Measurements from ENCODE around the gene APOL3.
"Not testable (repeated sequence)": the region's sequence is repeated elsewhere in the genome, so short reads cannot be mapped to it uniquely, and the experiment has no call there.

APOL3 gene, protein sequence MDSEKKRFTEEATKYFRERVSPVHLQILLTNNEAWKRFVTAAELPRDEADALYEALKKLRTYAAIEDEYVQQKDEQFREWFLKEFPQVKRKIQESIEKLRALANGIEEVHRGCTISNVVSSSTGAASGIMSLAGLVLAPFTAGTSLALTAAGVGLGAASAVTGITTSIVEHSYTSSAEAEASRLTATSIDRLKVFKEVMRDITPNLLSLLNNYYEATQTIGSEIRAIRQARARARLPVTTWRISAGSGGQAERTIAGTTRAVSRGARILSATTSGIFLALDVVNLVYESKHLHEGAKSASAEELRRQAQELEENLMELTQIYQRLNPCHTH

DNA sequence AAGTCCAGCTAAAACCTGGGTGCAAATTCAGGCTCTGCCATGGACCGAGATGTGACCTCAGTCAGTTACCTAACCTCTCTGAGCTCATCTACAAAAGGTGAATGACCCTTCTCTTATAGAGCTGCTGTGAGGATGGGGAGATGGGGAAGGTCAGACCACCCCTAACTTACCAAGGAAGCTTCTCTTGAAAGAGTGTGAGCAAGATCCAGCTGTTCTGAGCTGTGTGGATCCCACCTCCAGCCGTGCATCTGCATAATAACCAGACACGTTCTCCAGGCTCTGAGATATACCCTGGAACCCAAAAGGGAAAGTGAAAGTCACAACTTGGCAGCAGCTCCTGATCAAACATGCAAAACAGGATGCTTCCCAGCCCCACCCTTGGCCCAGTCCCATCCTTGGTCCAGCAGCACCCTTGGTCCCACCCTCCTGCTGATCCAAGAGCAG lies at the start of gene APOL3:
APOL3 (minus strand) TSS at position 257 of the 444 bp plus-strand sequence. CDS start 11,700 bp downstream, outside the sequence.
- no peak for FAIRE-seq

DNA sequence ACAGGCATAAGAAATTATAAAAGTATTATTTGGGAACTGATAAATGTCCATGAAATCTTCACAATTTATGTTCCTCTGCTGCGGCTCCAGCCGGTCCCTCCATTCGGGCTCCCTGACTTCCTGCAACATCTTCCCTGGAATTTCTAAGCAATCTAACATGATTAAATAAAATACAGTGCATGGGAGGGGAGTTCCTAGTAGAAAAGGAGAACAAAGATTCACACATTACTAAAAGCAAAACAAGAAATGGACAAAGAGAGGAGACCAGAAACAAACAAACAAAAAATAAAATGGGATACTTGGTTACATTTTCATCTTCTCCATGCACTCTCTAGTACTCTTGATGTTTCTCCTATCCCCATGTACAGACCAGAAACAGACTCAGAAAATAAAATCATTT lies 49.7 kb upstream of the APOL3 start:
- no peak for FAIRE-seq

DNA sequence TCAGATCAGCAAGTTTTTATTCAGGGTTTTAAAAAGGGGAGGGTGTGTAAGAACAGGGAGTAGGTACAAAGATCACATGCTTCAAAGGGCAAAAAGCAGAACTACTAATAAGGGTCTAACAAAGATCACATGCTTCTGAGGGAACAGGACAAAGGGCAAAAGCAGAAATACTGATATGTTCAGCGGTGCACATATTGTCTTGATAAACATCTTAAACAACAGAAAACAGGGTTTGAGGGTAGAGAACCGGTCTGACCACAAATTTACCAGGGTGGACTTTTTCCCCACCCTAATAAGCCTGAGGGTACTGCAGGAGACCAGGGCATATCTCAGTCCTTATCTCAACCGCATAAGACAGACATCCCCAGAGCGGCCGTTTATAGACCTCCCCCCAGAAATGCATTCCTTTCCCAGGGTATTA lies 48.9 kb upstream of the APOL3 start:
- not testable (repeated sequence) for FAIRE-seq

DNA sequence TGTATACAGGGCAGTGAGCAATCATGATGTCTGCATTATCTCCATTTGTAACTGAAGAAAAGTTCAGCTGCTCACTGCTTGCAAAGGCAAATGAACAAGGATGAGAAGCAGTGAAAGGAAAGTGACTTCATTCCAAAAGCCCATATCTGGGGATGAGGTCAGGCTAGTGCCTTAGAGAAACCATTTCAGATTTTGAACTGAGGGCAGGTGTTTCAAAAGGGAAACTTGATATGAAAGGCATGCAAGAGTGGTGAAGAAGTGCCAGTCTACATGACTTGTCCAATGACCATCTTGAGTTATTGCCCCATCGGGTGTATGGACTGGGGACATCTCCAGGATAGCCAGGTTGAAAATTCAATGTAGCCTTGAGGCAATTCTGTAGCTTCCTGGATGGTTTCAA lies 48.4 kb upstream of the APOL3 start:
- no peak for FAIRE-seq

DNA sequence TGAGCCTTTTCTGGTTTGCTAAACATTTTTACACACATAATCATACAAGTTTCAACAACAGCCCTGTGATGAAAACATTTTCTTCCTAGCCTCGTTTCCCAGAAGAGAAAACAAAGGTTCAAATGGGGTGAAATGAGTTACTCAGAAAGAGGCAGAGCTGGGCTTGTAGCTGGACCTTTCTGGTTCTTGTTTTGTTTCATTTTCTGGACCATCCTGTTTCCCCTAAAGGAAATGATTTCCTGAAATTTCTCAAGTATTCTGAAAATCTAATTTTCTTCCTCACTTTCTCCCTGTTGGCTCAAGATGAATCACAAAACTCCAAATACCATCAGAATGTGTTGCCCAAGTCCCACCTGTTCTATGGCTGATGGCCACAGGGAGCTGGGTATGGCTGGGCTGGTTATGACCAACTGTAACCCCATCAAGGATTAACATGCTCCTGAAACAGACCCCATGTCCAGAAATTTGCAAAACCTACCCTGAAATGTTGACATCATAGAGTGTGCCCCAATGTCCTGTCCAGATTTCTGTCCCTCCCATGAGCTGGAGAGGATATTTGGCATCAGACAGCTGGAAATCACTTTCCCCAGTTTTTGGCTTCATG lies 47.7 kb upstream of the APOL3 start:
- FAIRE-seq, result no peak

DNA sequence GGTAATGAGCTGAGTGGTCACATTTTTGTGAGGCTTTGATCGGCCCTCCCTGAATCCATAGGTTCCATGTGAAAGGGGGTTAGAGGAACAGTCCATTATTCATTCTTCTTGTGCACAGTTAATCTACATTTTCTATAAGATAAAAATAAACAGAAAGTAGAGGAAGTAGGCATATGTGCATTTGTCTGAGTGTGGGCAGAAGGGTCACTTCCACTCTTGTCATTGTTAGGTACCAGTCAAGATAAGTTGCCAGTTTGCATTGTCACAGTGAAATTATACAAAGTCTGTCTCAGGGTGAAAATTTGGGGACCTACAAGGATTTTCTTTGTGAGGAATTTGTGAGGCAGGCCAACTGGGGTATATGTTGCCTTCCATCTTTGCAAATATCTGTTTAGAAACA lies 45.7 kb upstream of the APOL3 start:
- no peak for FAIRE-seq

DNA sequence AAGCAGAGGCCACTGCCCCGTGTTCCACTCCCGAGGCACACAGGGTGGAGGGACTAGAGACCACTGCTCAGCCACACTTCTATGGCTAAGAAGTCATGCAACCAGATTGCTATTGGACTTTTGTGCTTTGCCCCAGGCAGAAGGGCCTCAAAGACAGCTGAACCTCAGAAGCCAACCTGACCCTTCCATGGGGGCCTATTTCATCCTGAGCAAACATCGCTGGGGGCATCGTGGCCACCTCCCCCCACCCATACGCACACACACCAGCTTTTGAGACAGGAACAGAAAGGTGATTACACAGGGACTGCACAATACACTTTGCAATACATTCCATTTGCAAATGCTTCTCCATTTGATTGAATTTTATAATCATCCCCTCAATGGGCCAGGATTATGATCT lies 45.0 kb upstream of the APOL3 start:
- FAIRE-seq, result not testable (repeated sequence)

DNA sequence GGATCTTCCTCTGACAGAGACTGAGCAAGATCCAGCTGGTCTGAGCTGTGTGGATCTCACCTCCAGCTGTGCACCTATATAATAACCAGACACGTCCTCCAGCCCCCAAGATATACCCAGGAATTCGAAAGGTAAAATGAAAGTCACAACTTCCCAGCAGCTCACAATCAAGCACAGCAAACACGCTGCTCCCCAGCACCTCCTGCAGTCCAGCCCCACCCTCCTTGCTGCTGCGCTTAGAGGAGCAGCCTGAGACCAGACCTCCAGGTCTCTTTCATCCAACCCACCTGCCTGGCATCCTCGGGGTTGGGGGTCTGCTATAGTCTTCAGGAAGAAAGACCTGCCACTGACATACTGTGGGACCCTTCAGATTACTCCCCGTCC lies 44.1 kb upstream of the APOL3 start:
- no peak for FAIRE-seq

DNA sequence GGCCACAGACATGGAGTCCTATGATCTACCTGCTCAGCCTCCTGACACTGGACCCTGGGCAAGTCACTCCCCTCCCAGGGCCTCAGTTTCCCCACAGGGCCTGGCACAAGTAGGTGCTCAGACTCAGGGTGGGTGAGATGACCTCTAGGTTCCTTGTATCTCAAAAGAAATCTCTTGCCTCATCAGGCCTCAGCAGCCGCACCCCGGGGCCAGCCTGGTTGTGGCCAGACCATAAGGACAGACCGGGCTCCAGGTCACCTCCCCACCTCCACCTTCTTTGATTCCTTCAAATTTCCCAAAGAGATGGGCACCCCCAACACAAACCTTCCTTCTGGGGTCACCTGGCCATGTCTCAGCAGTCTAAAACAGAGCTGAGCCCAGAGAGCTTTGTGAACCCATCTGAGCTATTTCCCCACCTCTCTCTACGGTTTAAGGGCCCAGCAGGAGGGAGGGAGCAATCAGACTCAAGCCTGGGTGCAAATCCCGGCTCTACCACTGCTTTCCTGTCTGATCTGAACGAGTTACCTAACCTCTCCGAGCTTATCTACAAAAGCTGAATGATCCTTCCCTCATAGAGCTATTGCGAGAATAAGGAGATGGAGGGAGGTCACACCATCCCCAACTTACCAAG lies 43.6 kb upstream of the APOL3 start:
- no peak for FAIRE-seq

DNA sequence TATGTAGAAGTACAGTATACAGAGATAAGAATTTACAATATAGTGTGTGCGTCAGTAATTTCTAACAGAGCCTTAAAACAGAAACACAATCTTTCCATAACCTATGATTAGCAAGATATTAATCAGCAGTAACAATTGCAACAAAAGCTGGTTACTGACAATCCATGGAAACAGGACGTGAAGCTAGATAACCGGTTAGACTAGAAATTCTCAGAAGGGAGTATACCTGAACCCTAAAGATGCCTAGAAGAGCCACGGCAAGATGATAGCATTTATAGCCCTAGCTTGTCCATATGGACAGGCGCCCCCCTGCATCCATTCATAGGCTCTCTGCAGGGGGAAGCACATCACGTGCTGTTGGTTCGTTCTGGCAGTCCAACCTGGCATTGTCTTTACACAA lies 42.9 kb upstream of the APOL3 start:
- not testable (repeated sequence) for FAIRE-seq

DNA sequence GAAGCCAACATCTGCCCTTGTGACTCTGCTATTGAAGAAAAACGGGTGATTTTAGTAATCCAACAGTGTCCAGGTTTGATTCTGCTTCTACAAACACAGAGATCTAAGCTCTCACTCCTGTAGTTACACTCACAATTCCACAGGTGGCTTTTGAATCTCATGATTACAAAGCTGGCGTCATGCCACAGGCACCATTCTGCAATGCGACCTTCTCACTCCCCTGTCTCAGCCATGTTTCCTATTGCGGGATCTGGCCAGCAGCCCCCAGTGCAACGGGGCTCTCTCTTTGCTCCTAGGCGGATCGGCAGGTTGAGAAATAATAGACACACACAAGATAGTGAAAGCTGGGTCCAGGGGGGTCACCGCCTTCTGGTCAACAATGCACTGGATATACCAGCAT lies 42.4 kb upstream of the APOL3 start:
- not testable (repeated sequence) for FAIRE-seq

DNA sequence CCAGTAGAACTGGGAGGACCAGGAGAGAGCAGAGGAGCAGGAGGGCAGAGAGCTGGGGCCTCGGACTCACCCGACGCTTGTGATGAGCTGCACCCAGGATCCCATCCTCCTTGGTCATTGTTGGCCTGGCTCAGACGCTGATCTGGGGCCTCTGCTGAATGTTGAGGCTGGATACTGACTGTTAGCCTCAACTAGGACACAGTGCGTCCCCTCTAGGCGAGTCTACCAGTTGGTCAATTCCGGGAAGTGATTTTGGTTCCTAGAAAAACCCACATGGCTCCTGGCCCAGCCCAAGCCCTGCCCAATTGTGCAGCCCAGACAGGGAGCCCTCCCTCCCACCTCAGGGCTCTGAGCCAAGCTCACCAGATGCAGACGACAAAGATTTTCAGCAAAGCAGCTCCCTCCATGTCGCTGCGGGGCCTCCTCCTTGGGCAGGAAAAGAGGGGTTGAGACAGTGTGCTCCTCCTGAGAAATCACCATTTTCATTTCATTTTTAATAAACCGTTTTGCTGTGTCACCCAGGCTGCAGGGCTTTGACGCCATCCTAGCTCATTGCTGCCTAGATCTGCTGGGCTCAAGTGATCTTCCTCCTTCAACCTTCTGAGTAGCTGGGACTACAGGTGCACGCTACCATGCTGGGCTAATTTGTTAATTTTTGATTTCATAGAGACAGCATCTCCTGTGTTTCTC lies 41.2 kb upstream of the APOL3 start, which contains the start of gene APOL4:
APOL4 (minus strand) TSS at position 180 of the 690 bp plus-strand sequence; CDS start at position 105, 75 bp downstream.
- no peak for FAIRE-seq

DNA sequence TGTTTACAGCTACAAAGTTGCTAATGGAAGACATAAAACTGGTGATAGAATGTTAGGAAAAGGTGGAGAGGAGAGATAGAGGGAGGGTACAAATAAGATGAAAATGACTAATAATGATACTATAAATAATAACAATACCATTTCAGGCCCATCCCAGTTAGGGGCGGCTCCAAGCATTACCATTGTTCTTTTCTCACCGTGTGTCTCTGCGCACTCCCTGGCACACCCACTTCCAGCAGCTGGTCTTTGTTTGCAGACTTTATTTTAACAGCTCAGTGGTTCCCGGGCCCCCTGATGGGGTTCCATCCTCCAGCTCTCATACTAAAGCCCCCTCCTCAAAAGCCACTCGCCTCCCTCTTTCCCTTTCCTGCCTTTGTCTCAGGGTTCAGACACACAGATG lies 40.5 kb upstream of the APOL3 start:
- FAIRE-seq, result not testable (repeated sequence)

DNA sequence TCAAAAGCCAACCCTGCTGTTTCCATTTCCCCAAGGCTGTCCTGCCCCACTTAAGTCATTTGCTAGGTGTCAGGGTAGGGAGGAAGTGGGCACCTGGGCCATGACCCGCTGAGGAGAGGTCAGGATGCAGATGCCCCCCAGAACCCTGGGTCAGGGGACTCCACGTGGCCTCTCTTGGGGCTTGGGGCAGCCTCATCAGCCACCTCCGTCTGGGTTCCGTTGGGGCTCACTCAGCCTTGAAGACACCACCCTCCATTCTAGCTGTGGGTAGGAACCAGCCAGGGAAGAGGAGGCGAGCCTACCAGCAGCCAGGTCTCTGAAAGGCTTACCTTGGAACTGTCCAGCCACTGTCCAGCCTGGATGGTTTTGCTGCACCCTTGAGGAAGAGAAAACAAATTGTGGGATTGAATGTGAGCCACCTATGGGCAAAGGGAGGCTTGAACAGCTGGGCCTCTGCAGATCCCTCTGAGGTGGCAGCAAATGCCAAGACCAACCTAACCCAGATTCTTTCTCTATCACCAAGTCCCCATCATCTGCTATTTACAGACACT lies 38.5 kb upstream of the APOL3 start:
- no peak for FAIRE-seq

DNA sequence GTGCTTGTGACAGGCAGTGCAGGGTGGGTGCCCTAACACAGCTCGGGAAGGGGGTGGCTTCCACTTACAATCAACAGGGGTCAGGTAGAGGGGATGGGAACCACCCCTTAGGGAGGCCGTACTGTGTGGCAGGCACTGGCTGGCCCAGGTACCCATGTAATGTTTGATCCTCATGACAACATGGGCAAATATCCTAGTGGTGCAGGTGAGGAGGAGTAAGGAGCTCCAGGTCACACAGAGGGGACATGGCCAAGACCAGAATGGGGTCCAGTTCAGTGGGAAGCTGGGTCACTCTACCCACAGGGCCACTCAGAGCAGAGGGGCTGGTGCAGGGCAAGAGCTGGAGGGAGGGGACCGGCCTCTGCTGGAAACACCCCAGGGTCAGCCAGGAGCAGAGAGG lies 38.0 kb upstream of the APOL3 start:
- no peak for FAIRE-seq

DNA sequence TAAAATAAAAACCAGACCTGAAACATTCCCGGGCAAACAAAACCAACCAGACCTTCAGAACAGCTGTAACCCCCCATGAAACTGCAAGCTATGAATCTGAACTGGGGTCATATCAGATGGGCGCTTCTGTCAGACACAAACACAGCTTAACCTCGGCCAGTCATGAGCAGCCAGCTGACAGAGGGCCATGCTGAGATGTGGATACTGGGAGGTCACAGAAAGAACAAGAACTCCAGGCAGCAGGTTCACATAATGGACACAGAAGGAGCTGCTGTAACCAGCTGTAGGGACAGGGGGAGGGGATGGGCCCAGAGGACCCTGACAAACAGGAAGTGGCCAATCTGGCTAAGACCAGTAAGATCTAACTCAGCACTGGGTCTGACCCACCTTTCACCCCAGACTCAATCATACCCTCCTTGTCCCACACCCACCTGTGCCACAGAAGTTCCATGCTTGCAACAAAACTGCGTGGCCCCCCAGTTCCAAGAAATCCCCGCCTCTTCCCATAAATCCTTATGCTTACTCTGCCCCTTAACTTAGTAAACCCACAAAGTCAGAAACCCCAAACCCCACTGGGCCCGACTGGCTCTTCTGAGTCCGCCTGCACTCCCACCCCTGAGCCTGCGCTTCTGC lies 37.1 kb upstream of the APOL3 start:
- no peak for FAIRE-seq

DNA sequence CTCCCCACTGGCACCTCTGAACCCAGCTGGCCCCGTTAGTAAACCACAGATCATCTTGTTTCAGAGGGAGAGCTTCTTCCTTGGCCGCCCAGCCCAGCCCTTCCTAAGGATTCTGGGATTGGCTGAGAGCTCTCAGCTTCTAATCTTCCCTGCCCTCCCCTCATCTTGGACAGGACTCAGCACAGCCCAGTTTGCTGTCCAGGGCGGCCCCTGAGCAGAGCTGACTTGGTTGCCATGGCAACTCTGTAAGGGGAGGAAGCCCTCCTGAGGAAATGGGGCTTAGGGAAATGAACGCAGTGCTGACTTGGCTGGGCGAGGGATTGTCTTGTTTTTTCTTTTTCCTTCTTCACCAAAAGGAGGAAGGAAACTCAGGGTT lies 36.5 kb upstream of the APOL3 start:
- FAIRE-seq, result no peak

DNA sequence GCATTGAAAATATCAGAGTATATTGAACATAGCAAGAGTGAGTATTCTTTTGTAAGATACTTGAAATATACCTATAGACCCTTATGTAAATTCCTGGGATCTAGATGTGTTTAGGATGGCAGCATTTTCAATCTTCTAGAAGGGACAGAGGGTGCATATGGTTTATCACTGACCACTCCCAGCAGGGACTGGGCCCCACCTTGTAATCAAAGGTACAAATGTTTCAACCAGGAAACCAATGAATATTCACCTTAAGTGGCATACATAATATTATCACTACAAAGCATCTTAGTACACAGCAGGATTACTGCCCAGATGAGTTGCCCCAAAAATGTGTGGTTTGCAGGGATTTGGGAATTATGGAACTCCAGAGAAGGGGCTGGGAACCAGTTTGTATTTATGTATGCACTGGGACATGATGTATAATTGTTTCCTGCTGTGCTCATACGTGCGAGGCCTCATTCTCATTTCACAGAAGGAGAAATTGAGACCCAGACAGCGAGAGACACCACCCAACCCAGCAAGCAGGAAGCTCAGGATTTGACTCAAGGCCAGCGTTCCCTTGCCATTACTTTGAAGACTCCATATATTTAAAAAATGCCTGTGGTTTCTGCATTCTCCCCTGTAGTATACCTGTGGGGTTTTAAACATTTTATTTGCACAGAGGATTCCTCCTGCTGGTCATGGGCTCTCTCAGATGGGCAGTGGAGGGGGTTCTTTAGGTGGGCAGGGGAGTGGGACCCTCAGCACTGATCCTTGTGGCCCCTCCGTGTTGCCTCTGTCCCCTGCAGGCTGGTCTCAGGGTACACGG lies 35.9 kb upstream of the APOL3 start:
- no peak for FAIRE-seq

DNA sequence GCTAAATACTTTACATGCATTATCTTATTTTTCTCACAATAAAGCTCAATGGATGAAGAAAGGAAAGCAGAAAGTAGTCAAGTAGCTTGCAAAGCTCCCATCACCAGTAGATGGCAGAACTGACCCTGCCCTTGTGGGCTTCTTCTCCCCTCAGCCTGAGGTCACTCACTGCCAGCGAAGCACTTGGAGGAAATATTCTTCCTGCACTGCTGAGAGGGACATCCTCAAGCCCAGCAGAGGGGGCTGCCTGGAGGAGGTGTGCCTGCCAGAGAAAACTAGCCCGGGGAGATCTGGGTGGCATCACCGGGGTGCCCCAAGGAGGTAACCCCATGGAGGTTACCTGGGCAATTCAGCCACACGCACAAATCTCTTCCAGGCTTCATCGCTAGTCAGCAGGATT lies 34.4 kb upstream of the APOL3 start:
- peak; percentile 85 for FAIRE-seq

DNA sequence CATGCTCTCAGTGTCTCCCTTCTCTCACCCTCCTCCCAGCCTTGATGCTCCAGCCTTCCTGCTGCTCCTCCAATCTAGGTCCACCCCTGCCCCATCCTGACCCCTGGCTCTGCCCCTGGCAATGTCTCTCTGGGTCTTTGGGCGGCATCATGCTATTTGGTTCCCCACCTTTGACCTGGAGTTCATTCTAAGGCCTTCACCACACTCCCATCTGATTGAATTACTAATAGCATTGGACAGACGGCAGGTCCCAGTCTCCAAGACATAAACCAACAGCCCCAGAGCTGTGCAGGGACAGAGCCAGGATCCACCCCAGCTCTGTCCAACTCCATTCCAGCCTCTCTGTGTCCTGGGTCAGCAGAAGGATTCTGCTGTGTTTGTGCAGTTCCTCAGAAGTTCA lies 33.8 kb upstream of the APOL3 start:
- FAIRE-seq, result no peak

DNA sequence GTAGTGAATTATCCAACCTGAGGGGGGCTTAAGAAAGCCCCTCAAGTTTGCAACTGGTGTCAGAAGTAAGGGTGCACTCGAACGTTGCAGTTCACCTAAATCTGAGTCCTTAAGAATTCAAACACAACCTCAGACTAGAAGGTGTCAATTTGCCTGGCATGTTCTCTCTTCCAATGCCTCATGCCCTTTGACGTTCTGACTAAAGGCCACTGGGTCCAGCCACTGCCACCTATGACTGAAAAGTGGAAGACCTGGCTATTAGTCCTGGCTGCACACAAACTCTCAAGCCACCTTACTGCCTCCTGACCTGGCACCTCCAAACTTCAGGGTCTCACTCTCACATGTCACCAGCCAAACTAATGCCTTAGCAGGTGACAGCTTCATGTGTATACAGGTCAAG lies 33.0 kb upstream of the APOL3 start:
- FAIRE-seq, result no peak

DNA sequence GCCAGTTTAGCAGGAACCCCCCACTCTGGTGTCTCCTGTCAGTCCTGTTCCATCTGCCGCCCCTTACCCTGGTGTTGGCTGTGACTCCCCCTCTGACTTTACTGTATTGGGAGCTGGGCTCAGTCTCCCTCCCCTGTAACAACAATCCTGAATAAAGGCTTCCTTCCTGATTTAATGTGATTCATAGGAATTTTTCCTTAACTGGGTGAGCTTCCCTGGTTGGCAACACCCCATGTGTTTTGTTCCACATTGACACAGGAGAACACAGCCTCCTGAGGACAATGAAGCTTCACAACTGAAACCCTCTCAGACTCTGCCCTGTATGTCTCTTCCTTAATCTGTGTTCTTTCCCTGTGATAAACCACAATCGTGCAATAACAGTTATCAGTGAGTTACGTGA lies 32.6 kb upstream of the APOL3 start:
- FAIRE-seq, result no peak
